Dendritic cell treated with granulocyte-macrophage colony-stimulating factor and Interleukin-4, amounts not matched to agents 40 ng/mL and 50 ng/mL, for 4 days (primary cell): ENCODE measurements around the gene MYL12B.
"Not testable (repeated sequence)": the region's sequence is repeated elsewhere in the genome, so short reads cannot be mapped to it uniquely, and the experiment has no call there.

ENCODE experiments used
- H3K27ac Mint-ChIP-seq: one replicate; pipeline ENCODE4 v1.8.0; 2022; ENCODE audit warnings: mild to moderate bottlenecking, mixed read lengths
- H3K27me3 Mint-ChIP-seq: one replicate; pipeline ENCODE4 v1.8.0; 2022; ENCODE audit warnings: mild to moderate bottlenecking, mixed read lengths
- H3K36me3 Mint-ChIP-seq: one replicate; pipeline ENCODE4 v1.8.0; 2022; ENCODE audit warnings: low read depth, mixed read lengths
- H3K4me1 Mint-ChIP-seq: one replicate; pipeline ENCODE4 v1.8.0; 2022; ENCODE audit warnings: low read depth, mixed read lengths
- H3K4me3 Mint-ChIP-seq: one replicate; pipeline ENCODE4 v1.8.0; 2022; ENCODE audit warnings: mild to moderate bottlenecking, moderate library complexity, mixed read lengths
- H3K9me3 Mint-ChIP-seq: one replicate; pipeline ENCODE4 v1.8.0; 2022; ENCODE audit warnings: mixed read lengths
- intact Hi-C: fragments of 100-400 bp; cut with micrococcal nuclease; formaldehyde crosslinking; loops from one replicate; pipeline ENCODE4 v1.15.0; 2022

MYL12B gene

DNA sequence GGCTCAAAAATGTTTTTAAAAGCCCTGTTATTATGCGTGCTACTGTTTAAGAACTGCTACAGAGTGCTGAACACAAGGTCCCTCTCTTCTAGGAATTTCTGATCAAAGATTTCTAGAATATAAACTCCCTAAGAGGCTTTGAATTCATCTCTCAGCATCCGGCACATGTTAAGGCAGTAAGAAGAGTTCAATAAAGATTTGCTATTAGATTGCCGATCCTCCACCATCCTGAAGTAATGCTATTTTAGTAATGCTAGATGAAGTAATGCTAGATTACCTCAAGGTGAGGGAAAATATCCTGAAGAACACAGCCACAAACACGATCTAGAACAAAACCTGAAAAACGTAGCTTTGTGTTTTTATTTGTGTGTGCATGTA lies 949 bp upstream of the MYL12B start:
- Mint-ChIP-seq H3K36me3 (peaks cover 44% of the 10 kb centered on the region), H3K4me1 (peaks cover 66% of the 10 kb centered on the region), H3K27ac (peak overlapping the region; percentile 99), H3K4me3 (peak overlapping the region; percentile 89), H3K9me3 (no peaks in the 10 kb centered on the region), H3K27me3 (no peaks in the 10 kb centered on the region)
- intact Hi-C loops, result no loop called here

DNA sequence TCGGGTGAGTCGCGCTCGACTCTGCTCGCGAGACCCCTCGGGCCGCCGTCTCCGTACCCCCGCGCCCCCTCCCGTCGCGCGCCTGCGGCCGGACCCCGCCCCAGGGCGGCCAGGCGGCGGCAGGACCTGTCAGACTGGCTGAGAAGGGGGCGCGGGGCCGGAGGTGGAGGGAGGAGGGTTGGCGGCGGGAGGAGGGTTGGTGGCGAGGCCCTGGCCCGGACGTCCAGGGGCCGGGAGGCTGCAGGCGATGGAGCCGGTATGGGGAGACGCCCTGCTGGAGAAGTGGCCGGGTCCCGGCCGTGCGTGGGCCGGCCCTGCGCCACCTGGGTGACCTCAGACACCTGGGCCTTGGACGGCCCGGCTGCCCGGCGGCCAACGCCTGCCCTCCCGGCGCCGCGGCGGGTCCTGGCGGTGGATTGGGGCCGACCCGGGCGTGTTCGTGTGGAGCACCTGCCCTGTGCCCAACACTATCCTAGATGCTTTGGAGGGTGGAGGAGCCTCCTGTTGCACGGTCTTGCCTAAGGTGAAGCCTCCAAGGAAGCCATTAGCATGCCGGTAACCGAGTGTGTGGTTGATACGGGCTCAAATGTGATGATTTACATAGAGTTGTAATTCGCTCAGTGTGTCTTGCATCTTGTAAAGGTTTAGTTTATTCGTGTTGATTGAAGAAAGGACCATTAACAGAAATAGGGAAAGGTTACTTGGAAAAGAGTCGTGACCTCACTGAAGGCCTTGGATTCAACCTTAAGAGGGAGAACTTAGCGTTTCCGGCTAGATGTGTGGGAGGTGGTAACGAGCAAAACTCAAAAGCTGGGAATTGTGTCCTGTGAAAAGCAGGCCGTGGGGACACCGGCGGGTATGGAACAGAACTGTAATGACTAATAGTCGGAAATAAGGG lies 550 bp downstream of the MYL12B start:
- H3K27me3 Mint-ChIP-seq, result no peaks in the 10 kb centered on the region
- peaks cover 62% of the 10 kb centered on the region for H3K4me1 Mint-ChIP-seq
- H3K27ac Mint-ChIP-seq, result peak overlapping the region; percentile 99
- no peaks in the 10 kb centered on the region for H3K9me3 Mint-ChIP-seq
- peaks cover 36% of the 10 kb centered on the region for H3K36me3 Mint-ChIP-seq
- intact Hi-C loops, result no loop called here
- peak overlapping the region; percentile 89 for H3K4me3 Mint-ChIP-seq

DNA sequence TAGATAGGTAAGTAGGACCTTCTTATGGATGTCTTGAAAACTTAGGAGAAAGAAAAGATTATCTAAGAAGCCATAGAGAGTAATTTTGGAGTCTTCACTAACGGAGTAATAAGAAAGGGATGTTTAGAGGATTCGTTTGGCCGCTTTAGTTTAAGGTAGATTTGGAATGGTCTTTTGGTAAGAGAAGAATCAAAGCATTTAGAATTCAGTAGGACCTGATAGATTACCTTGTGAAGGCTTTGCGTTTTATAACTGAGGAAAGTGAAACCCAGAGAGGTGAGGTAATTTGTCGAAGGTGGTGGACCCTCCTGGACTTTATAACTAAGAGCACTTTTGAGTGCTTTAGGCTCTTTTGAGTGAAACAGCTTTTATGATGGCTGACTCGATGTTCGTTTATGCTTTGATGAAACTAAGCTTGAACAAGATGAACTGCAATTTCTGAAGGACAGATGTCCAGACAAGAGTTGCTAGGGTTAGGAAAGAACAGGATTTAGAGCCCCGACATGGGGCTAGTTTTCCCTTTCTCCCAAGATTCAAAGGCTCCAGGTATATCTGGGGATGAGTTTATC lies 1.3 kb downstream of the MYL12B start:
- Mint-ChIP-seq H3K27me3 (no peaks in the 10 kb centered on the region), H3K4me3 (peak overlapping the region; percentile 89), H3K36me3 (peaks cover 28% of the 10 kb centered on the region), H3K4me1 (peaks cover 60% of the 10 kb centered on the region), H3K9me3 (no peaks in the 10 kb centered on the region), H3K27ac (peak overlapping the region; percentile 99)
- intact Hi-C loops, result no loop called here

DNA sequence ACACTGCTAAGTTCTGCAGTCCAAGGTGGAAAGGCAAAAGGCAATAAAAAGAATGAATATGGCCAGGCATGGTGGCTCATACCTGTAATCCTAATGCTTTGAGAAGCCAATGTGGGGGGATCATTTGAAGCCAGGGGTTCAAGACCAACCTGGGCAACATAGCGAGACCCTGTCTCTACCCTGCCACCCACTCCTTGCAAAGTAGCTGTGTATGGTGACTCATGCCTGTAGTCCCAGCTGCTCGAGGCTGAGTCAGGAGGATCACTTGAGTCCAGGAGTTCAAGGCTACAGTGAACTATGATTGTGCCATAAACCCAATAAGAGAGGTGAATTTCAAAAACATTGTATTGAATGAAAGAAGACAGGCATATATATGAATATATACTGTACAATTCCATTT lies 2.4 kb downstream of the MYL12B start:
- Mint-ChIP-seq H3K9me3 (no peaks in the 10 kb centered on the region), H3K27ac (no peak overlapping the region), H3K27me3 (no peaks in the 10 kb centered on the region), H3K4me3 (no peak overlapping the region), H3K4me1 (peaks cover 67% of the 10 kb centered on the region), H3K36me3 (peaks cover 23% of the 10 kb centered on the region)
- intact Hi-C loops, result no loop called here

DNA sequence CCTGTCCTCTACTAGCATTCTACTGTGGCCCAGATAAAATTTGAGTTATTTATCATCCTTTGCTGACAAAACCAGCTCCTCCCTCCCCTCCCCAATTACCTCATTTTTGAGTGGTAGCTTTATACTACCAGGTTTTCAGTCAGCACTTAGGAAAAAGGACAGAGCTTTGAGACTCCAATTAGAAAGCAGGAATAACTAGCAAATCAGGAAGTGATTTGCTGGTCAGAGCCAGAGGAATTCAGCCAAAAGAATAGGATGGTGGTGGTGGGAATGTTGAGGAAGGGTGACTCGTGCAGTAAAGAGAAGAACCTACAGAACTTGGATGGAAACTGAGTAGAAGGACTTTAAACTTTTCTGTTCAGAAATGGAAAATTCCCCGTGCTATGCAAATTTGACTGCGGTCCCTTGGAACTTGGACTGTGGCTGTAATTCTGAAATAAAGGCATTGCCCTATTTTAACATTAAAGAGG lies 3.7 kb downstream of the MYL12B start:
- no peaks in the 10 kb centered on the region for H3K27me3 Mint-ChIP-seq
- peaks cover 74% of the 10 kb centered on the region for H3K4me1 Mint-ChIP-seq
- peaks cover 23% of the 10 kb centered on the region for H3K36me3 Mint-ChIP-seq
- H3K4me3 Mint-ChIP-seq, result no peak overlapping the region
- intact Hi-C loops, result no loop called here
- H3K9me3 Mint-ChIP-seq, result no peaks in the 10 kb centered on the region
- H3K27ac Mint-ChIP-seq, result peak overlapping the region; percentile 45

DNA sequence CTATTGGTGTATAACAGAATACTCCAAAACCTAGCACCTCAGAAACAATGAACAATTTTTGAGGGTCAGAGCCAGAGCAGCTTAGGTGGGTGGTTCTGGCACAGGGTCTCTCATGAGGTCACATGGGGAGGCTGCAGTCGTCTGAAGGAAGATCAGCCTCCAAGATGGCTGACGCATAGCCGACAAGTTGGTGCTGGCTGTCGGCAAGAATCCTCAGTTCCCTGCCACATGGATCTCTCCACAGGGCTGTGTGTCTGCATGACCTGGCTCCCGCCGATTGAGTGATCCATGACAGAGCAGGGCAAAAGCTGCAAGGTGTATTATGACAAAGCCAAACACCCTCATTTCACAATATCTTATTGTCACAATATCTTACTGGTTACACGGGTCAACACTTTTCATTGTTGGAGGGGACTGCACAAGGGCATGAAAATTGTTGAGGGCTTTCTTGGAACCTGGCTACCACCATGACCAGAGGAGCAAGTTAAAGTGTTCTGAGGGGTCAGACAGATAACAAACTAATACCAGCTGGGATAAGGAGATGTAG lies 4.2 kb downstream of the MYL12B start:
- H3K4me3 Mint-ChIP-seq, result no peak overlapping the region
- intact Hi-C loops, result no loop called here
- no peaks in the 10 kb centered on the region for H3K27me3 Mint-ChIP-seq
- no peaks in the 10 kb centered on the region for H3K9me3 Mint-ChIP-seq
- peaks cover 73% of the 10 kb centered on the region for H3K4me1 Mint-ChIP-seq
- peak overlapping the region; percentile 45 for H3K27ac Mint-ChIP-seq
- H3K36me3 Mint-ChIP-seq, result peaks cover 22% of the 10 kb centered on the region

DNA sequence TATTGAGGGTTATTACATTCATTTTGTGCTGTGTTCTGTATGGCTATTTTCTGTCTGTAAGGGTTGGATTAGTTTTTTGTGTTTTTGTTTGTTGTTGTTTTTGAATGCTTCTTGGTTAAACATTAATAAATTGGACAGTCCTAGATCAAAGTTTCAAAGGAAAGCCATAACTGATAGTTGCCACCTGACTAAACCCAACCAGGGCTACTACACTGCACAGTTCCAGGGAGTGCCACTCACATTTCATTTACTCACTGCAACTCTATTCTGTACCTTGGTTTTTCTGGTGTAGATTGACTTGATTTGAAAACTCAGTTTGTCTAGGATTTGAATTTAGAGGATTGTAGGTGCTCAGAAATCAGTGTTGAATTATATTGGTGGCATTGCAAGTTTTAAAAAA lies 6.4 kb downstream of the MYL12B start:
- Mint-ChIP-seq H3K4me1 (peaks cover 75% of the 10 kb centered on the region), H3K27ac (peak overlapping the region; percentile 32), H3K27me3 (no peaks in the 10 kb centered on the region), H3K4me3 (no peak overlapping the region), H3K9me3 (no peaks in the 10 kb centered on the region), H3K36me3 (peaks cover 15% of the 10 kb centered on the region)
- intact Hi-C loops, result no loop called here

DNA sequence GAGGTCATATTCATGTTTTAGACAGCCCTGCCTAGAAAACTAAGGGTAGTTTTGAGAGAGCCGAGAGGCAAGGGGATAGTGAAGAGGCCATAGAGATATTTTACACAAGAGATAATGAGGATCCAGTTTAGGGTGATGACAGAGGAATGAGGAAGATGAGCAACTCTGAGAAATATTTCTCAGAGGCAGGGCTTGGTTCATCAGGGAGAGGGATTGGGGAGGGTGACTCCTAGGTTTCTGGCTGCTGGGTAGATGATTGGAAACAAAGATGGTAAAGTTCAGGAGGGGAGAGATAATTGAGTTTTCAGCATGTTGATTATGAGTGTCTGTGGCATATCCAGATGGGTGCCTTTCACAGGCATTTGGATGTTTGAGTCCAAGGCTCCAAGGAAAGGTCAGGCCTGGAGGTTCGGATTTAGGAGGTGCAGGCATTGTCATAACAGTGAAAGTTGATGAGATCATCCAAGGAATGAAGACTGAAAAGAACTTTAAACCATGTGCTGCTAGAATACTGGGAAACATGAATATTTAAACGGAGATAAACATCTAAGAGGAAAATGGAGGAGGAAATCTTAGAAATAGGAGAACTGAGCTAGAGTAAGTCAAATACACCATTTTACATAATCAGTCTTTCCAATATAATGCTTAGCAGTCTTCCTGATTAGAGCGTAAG lies 7.4 kb downstream of the MYL12B start:
- Mint-ChIP-seq H3K9me3 (no peaks in the 10 kb centered on the region), H3K36me3 (peaks cover 26% of the 10 kb centered on the region), H3K27me3 (no peaks in the 10 kb centered on the region), H3K4me3 (peak overlapping the region; percentile 2), H3K27ac (peak overlapping the region; percentile 32), H3K4me1 (peaks cover 65% of the 10 kb centered on the region)
- intact Hi-C loops, result no loop called here

DNA sequence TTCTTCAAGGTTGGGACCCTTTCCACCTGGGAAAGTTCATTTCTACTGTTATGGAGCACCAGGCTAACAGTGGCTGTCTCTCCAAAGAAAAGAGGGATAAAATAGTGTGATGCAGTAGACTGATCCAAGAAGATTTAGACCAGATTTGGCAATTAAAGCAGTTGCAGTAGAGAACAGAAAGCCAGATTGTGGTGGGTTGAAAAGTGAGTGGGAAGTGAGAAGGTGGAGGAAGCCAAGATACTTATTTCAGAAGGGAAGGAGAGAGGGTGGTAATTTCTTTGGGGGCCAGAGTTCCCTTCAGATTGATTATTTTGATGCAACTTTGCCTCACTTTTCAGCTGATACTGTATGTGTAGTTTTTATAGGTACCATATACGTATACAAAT lies 8.0 kb downstream of the MYL12B start:
- no peaks in the 10 kb centered on the region for H3K9me3 Mint-ChIP-seq
- peak overlapping the region; percentile 32 for H3K27ac Mint-ChIP-seq
- H3K36me3 Mint-ChIP-seq, result peaks cover 31% of the 10 kb centered on the region
- peaks cover 61% of the 10 kb centered on the region for H3K4me1 Mint-ChIP-seq
- peak overlapping the region; percentile 1 for H3K4me3 Mint-ChIP-seq
- H3K27me3 Mint-ChIP-seq, result no peaks in the 10 kb centered on the region
- intact Hi-C loops, result no loop called here

DNA sequence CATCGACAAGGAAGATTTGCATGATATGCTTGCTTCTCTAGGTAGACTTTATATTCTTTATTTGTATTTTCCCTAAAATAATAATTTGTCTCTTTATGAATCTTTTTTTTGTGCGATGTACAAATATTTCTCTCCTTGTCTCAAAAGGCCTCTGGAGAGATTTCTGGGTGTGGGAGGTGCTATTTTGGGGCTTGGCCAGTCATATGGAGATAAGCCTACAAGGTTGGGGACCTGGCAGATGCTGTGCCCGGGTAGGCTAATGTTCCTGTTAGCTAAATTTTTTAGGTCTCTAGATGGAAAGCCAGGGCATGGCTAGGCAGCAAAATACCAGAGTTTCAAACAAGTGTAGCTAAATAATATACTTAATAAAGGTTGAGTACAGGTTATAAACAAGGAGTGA lies 11.1 kb downstream of the MYL12B start:
- intact Hi-C loops, result no loop called here
- Mint-ChIP-seq H3K27ac (no peak overlapping the region), H3K4me1 (peaks cover 52% of the 10 kb centered on the region), H3K4me3 (no peak overlapping the region), H3K27me3 (no peaks in the 10 kb centered on the region), H3K36me3 (peaks cover 48% of the 10 kb centered on the region), H3K9me3 (no peaks in the 10 kb centered on the region)

DNA sequence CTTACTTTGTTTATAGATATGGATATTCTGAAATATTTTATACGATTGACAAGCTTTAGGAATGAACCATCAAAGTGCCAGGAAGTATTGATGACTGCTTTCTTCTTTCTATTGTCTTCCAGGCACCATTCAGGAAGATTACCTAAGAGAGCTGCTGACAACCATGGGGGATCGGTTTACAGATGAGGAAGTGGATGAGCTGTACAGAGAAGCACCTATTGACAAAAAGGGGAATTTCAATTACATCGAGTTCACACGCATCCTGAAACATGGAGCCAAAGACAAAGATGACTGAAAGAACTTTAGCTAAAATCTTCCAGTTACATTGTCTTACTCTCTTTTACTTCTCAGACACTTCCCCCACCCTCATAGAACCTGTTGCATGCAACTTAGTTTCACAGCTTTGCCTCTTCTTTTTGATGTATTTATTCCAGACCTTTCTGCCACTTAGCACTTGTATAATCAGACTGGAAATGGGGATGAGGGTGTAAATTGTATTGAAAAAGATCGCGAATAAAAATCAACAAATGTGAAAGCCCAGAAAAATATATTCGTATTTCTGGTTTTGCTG lies 15.8 kb downstream of the MYL12B start:
- Mint-ChIP-seq H3K36me3 (peaks cover 56% of the 10 kb centered on the region), H3K4me1 (peaks cover 24% of the 10 kb centered on the region)
- H3K27ac Mint-ChIP-seq, H3K4me3 Mint-ChIP-seq, H3K27me3 Mint-ChIP-seq, H3K9me3 Mint-ChIP-seq, intact Hi-C loops: not testable (repeated sequence)

DNA sequence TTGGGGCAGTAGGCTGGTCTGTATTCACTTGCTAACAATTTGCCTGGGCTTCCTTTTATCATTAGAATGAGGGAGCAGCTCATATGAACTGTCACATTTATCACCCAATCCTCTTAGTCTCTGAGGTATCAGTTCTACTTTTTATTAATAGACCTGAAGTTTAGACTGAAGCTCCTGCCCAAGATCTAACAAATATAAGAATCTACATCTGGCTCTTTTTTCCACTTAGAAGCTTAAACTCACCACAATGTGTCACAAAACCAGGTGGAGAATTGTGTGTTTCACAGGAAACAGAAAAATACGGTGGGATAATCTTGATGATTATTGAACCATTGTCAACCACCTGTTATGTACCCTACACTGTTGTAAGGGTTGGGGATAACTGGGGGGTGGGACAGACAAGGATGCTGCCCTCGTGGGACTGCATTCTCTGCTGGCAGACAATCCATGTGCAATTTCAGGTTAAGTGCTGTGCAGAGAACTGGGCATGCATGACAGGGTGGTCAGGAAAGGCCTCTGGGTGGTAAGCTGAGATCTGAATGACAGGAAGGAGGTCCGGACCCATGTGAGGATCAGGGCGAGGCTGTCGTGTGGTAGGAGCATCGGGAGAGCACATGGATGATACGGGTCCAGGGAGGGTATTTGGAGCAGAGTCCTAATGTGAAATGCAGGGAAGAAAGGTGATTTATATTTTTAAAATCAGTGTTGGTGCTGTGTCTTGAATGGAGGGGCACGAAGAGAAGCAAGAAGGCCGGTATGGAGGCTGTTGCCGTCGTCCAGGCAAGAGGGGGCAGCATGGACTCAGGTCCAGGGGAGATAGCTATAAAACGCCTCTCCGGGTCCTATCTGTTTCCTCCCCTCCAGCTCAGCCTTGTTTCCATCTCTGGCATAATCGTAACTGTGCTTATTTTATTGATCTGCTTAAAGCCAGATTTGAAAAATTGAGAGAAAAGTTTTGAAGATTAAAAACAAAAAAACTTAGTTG lies 17.6 kb downstream of the MYL12B start:
- intact Hi-C loops, result loop anchor here (2.0 to 5.0 kb wide), 3 partner anchors 387 to 719 kb away; no protein-coding TSS in a partner anchor
- no peak overlapping the region for H3K4me3 Mint-ChIP-seq
- H3K27me3 Mint-ChIP-seq, result no peaks in the 10 kb centered on the region
- peaks cover 38% of the 10 kb centered on the region for H3K36me3 Mint-ChIP-seq
- no peak overlapping the region for H3K27ac Mint-ChIP-seq
- no peaks in the 10 kb centered on the region for H3K9me3 Mint-ChIP-seq
- peaks cover 24% of the 10 kb centered on the region for H3K4me1 Mint-ChIP-seq
